HCT116 (cell line): ENCODE data around the gene SEMA3F. TPM values are rescaled to one million over a fixed set of nuclear protein-coding genes. Genes with fewer than 3 reads are reported as not detected.

Experiments
- ATAC-seq: fragments of 200-7000 bp; cut with Tn5 transposase; 2 replicates; pipeline ENCODE4 v1.9.1; 2020; ENCODE audit warnings: mild to moderate bottlenecking, moderate library complexity
- BruUV-seq: library from RNA; stranded (reverse); fragments of 400-500 nt; replicated peaks from 2 replicates; lab custom pipeline; 2021; lab: Mats Ljungman, UMichigan
- CTCF ChIA-PET: fragments of 300-600 bp; sonication (Branson Sonifier 250); formaldehyde crosslinking; loops from one replicate; lab custom pipeline; 2021; ENCODE audit warnings: antibody characterized with exemption; lab: Charles Lee
- POLR2A ChIA-PET: fragments of 300-600, 350-600 bp; sonication (Branson Sonifier 250); formaldehyde crosslinking; loops from one replicate; lab custom pipeline; 2021; ENCODE audit warnings: antibody characterized with exemption; lab: Charles Lee
- RAD21 ChIA-PET, 2 experiments: fragments of 300-600 bp; sonication (Branson Sonifier 250); formaldehyde crosslinking; loops; one replicate each; lab custom pipeline; 2023; ENCODE audit warnings: low total read pairs in 2 of 2; ENCODE audit not compliant: uncharacterized antibody in 2 of 2, unreplicated experiment in 2 of 2, low non-redundant PET in 1 of 2; lab: Charles Lee
- DNase-seq: peaks from one replicate; pipeline ENCODE4 v3.0.0-alpha.2; 2010; ENCODE audit warnings: low read depth, low spot score
- H2AFZ ChIP-seq: fragments of 200-600 bp; shearing (Covaris generic), sonication (generic); 2 replicates; pipeline ENCODE4 v1.6.1; 2017; ENCODE audit warnings: low read depth, mixed run types, mixed read lengths, antibody characterized with exemption, low read length; ENCODE audit not compliant: poor library complexity, severe bottlenecking
- H3K27ac ChIP-seq: 2 replicates; pipeline ENCODE4 v1.5.1; 2012; ENCODE audit warnings: low read depth, low read length
- H3K27me3 ChIP-seq: fragments of 200-600 bp; sonication (generic); 2 replicates; pipeline ENCODE4 v1.6.1; 2016; ENCODE audit warnings: mixed run types, low read length, mixed read lengths; ENCODE audit not compliant: insufficient read depth
- H3K36me3 ChIP-seq, 2 experiments: fragments of 200-500 bp in 1 of 2; fragments of 200-600 bp in 1 of 2; sonication (Bioruptor generic) in 1 of 2; sonication (generic) in 1 of 2; 2 replicates each; pipeline versions ENCODE4 v1.5.1 to v1.6.1; 2014 to 2016; ENCODE audit warnings: low read length in 2 of 2, inconsistent platforms in 1 of 2, mixed read lengths in 1 of 2, mixed run types in 1 of 2; ENCODE audit not compliant: insufficient read depth in 2 of 2, control insufficient read depth in 1 of 2
- H3K4me1 ChIP-seq, 2 experiments: fragments of 200-600 bp in 1 of 2; sonication (generic) in 1 of 2; 2 replicates each; pipeline versions ENCODE4 v1.5.1 to v1.6.1; 2012 to 2017; ENCODE audit warnings: low read length in 2 of 2, inconsistent platforms in 1 of 2, mild to moderate bottlenecking in 1 of 2, mixed read lengths in 1 of 2, mixed run types in 1 of 2, moderate library complexity in 1 of 2; ENCODE audit not compliant: insufficient read depth in 2 of 2, control insufficient read depth in 1 of 2
- H3K4me2 ChIP-seq: fragments of 200-600 bp; sonication (generic); 2 replicates; pipeline ENCODE4 v1.6.1; 2017; ENCODE audit warnings: mixed run types, low read length, mixed read lengths
- H3K4me3 ChIP-seq, 2 experiments: fragments of 200-600 bp in 1 of 2; sonication (generic) in 1 of 2; replicated peaks in 1 of 2; 2 replicates each; pipeline ENCODE4 v1.5.1; 2011 to 2016; ENCODE audit warnings: low read length in 2 of 2, control low read depth in 1 of 2, low read depth in 1 of 2, mild to moderate bottlenecking in 1 of 2, mixed read lengths in 1 of 2, mixed run types in 1 of 2
- H3K79me2 ChIP-seq: fragments of 200-600 bp; sonication (generic); 2 replicates; pipeline ENCODE4 v1.6.1; 2017; ENCODE audit warnings: mild to moderate bottlenecking, mixed run types, low read length, moderate library complexity, mixed read lengths; ENCODE audit not compliant: insufficient read depth
- H3K9ac ChIP-seq: fragments of 200-600 bp; sonication (generic); 2 replicates; pipeline ENCODE4 v1.6.1; 2016; ENCODE audit warnings: low read length, mixed read lengths
- H3K9me2 ChIP-seq: fragments of 200-600 bp; sonication (generic), shearing (Covaris generic); 2 replicates; pipeline ENCODE4 v1.6.1; 2017; ENCODE audit warnings: mixed run types, mild to moderate bottlenecking, moderate library complexity; ENCODE audit not compliant: insufficient read depth
- H3K9me3 ChIP-seq, 2 experiments: fragments of 200-500 bp in 1 of 2; fragments of 200-600 bp in 1 of 2; sonication (Bioruptor generic) in 1 of 2; sonication (generic) in 1 of 2; 2 replicates each; pipeline ENCODE4 v1.6.1; 2014 to 2017; ENCODE audit warnings: low read length in 2 of 2, mixed read lengths in 2 of 2, inconsistent platforms in 1 of 2, low read depth in 1 of 2, mild to moderate bottlenecking in 1 of 2, mixed run types in 1 of 2, moderate library complexity in 1 of 2; ENCODE audit not compliant: control insufficient read depth in 1 of 2, insufficient read depth in 1 of 2
- H4K20me1 ChIP-seq: fragments of 200-600 bp; sonication (generic), shearing (Covaris generic); 2 replicates; pipeline ENCODE4 v1.6.1; 2017; ENCODE audit warnings: mixed run types, mild to moderate bottlenecking, moderate library complexity; ENCODE audit not compliant: insufficient read depth
- EGR1 ChIP-seq: IDR thresholded peaks from 2 replicates; pipeline ENCODE4 v1.6.1; 2012; ENCODE audit warnings: low read depth
- ELF1 ChIP-seq: IDR thresholded peaks from 2 replicates; pipeline ENCODE4 v1.6.1; 2012; ENCODE audit warnings: low read depth, borderline replicate concordance
- EZH2 ChIP-seq: fragments of 200-600 bp; sonication (generic); IDR thresholded peaks from 2 replicates; pipeline ENCODE4 v1.6.1; 2017; ENCODE audit warnings: antibody characterized with exemption, mixed run types
- JUND ChIP-seq: IDR thresholded peaks from 2 replicates; pipeline ENCODE4 v1.6.1; 2012
- POLR2AphosphoS5 ChIP-seq: IDR thresholded peaks from 2 replicates; pipeline ENCODE4 v1.6.1; 2011; ENCODE audit warnings: mild to moderate bottlenecking, low read depth, low read length, moderate library complexity
- RAD21 ChIP-seq: IDR thresholded peaks from 2 replicates; pipeline ENCODE4 v1.6.1; 2012; ENCODE audit warnings: low read depth, mild to moderate bottlenecking
- REST ChIP-seq: IDR thresholded peaks from 2 replicates; pipeline ENCODE4 v1.6.1; 2012; ENCODE audit warnings: low read depth
- SP1 ChIP-seq: IDR thresholded peaks from 2 replicates; pipeline ENCODE4 v1.6.1; 2012; ENCODE audit warnings: low read depth
- SRF ChIP-seq: IDR thresholded peaks from 2 replicates; pipeline ENCODE4 v1.6.1; 2012; ENCODE audit warnings: low read depth
- YY1 ChIP-seq: IDR thresholded peaks from 2 replicates; pipeline ENCODE4 v1.6.1; 2011; ENCODE audit warnings: low read length, low read depth, moderate library complexity, mild to moderate bottlenecking; ENCODE audit not compliant: insufficient replicate concordance; ENCODE audit errors: extremely low read depth
- intact Hi-C: fragments of 100-400 bp; cut with micrococcal nuclease; formaldehyde crosslinking; loops from 2 replicates; pipeline ENCODE4 v1.10.0; 2022
- total RNA-seq: library from RNA; stranded (reverse); gene quantifications from one replicate; pipeline ENCODE4 v1.2.1, GENCODE V29; 2021; ENCODE audit not compliant: unreplicated experiment
- TF ChIP-seq, protein P1 (sequence below): IDR thresholded peaks from 2 replicates; pipeline ENCODE4 v1.6.1; 2012
- TF ChIP-seq, protein P2 (sequence below): IDR thresholded peaks from 2 replicates; pipeline ENCODE4 v1.6.1; 2011; ENCODE audit warnings: mild to moderate bottlenecking, low read length, moderate library complexity; ENCODE audit not compliant: insufficient replicate concordance; ENCODE audit errors: extremely low read depth

SEMA3F gene
- total RNA-seq, 1 experiment from 2014 or later, result 15.7 TPM

- TF ChIP-seq JUND (no peak), EGR1 (no peak), EZH2 (no peak), REST (no peak), SRF (no peak), POLR2AphosphoS5 (no peak), RAD21 (no peak), YY1 (no peak), ELF1 (no peak), SP1 (no peak)
- TF ChIP-seq, protein P1, sequence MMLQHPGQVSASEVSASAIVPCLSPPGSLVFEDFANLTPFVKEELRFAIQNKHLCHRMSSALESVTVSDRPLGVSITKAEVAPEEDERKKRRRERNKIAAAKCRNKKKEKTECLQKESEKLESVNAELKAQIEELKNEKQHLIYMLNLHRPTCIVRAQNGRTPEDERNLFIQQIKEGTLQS, result no peak
- TF ChIP-seq, protein P2, sequence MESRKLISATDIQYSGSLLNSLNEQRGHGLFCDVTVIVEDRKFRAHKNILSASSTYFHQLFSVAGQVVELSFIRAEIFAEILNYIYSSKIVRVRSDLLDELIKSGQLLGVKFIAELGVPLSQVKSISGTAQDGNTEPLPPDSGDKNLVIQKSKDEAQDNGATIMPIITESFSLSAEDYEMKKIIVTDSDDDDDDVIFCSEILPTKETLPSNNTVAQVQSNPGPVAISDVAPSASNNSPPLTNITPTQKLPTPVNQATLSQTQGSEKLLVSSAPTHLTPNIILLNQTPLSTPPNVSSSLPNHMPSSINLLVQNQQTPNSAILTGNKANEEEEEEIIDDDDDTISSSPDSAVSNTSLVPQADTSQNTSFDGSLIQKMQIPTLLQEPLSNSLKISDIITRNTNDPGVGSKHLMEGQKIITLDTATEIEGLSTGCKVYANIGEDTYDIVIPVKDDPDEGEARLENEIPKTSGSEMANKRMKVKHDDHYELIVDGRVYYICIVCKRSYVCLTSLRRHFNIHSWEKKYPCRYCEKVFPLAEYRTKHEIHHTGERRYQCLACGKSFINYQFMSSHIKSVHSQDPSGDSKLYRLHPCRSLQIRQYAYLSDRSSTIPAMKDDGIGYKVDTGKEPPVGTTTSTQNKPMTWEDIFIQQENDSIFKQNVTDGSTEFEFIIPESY, result no peak
- H3K36me3 ChIP-seq, result no peaks in the 10 kb centered on the region
- BruUV-seq, result no TSS peak
- DNase-seq (no peak), ATAC-seq (no peak)
- ChIA-PET CTCF (no interaction called here), RAD21 (no interaction called here), POLR2A (no interaction called here)
- no peak overlapping the region for H3K27ac ChIP-seq
- H3K4me1 ChIP-seq, result no peaks in the 10 kb centered on the region
- intact Hi-C loops, result no loop called here
- no peaks in the 10 kb centered on the region for H3K27me3 ChIP-seq
- no peaks in the 10 kb centered on the region for H3K9me2 ChIP-seq
- no peak overlapping the region for H3K9ac ChIP-seq
- no peaks in the 10 kb centered on the region for H3K9me3 ChIP-seq
- no peaks in the 10 kb centered on the region for H3K79me2 ChIP-seq
- no peaks in the 10 kb centered on the region for H4K20me1 ChIP-seq
- H2AFZ ChIP-seq, result no peak overlapping the region
- H3K4me2 ChIP-seq, result no peak overlapping the region
- no peak overlapping the region for H3K4me3 ChIP-seq
These were observed 15.3 kb upstream of the SEMA3F start for GRCh38 chr3:50139718-50140423.
